HCT116 (cell line): ENCODE results near the gene SUGCT. TPM values are rescaled to one million over a fixed set of nuclear protein-coding genes. Genes with fewer than 3 reads are reported as not detected.

Experiments
- ATAC-seq: fragments of 200-7000 bp; cut with Tn5 transposase; 2 replicates; pipeline ENCODE4 v1.9.1; 2020; ENCODE audit warnings: mild to moderate bottlenecking, moderate library complexity
- BruUV-seq: library from RNA; stranded (reverse); fragments of 400-500 nt; replicated peaks from 2 replicates; lab custom pipeline; 2021; lab: Mats Ljungman, UMichigan
- CTCF ChIA-PET: fragments of 300-600 bp; sonication (Branson Sonifier 250); formaldehyde crosslinking; loops from one replicate; lab custom pipeline; 2021; ENCODE audit warnings: antibody characterized with exemption; lab: Charles Lee
- POLR2A ChIA-PET: fragments of 300-600, 350-600 bp; sonication (Branson Sonifier 250); formaldehyde crosslinking; loops from one replicate; lab custom pipeline; 2021; ENCODE audit warnings: antibody characterized with exemption; lab: Charles Lee
- RAD21 ChIA-PET, 2 experiments: fragments of 300-600 bp; sonication (Branson Sonifier 250); formaldehyde crosslinking; loops; one replicate each; lab custom pipeline; 2023; ENCODE audit warnings: low total read pairs in 2 of 2; ENCODE audit not compliant: uncharacterized antibody in 2 of 2, unreplicated experiment in 2 of 2, low non-redundant PET in 1 of 2; lab: Charles Lee
- DNase-seq: peaks from one replicate; pipeline ENCODE4 v3.0.0-alpha.2; 2010; ENCODE audit warnings: low read depth, low spot score
- H2AFZ ChIP-seq: fragments of 200-600 bp; shearing (Covaris generic), sonication (generic); 2 replicates; pipeline ENCODE4 v1.6.1; 2017; ENCODE audit warnings: low read depth, mixed run types, mixed read lengths, antibody characterized with exemption, low read length; ENCODE audit not compliant: poor library complexity, severe bottlenecking
- H3K27ac ChIP-seq: 2 replicates; pipeline ENCODE4 v1.5.1; 2012; ENCODE audit warnings: low read depth, low read length
- H3K27me3 ChIP-seq: fragments of 200-600 bp; sonication (generic); 2 replicates; pipeline ENCODE4 v1.6.1; 2016; ENCODE audit warnings: mixed run types, low read length, mixed read lengths; ENCODE audit not compliant: insufficient read depth
- H3K36me3 ChIP-seq, 2 experiments: fragments of 200-500 bp in 1 of 2; fragments of 200-600 bp in 1 of 2; sonication (Bioruptor generic) in 1 of 2; sonication (generic) in 1 of 2; 2 replicates each; pipeline versions ENCODE4 v1.5.1 to v1.6.1; 2014 to 2016; ENCODE audit warnings: low read length in 2 of 2, inconsistent platforms in 1 of 2, mixed read lengths in 1 of 2, mixed run types in 1 of 2; ENCODE audit not compliant: insufficient read depth in 2 of 2, control insufficient read depth in 1 of 2
- H3K4me1 ChIP-seq, 2 experiments: fragments of 200-600 bp in 1 of 2; sonication (generic) in 1 of 2; 2 replicates each; pipeline versions ENCODE4 v1.5.1 to v1.6.1; 2012 to 2017; ENCODE audit warnings: low read length in 2 of 2, inconsistent platforms in 1 of 2, mild to moderate bottlenecking in 1 of 2, mixed read lengths in 1 of 2, mixed run types in 1 of 2, moderate library complexity in 1 of 2; ENCODE audit not compliant: insufficient read depth in 2 of 2, control insufficient read depth in 1 of 2
- H3K4me2 ChIP-seq: fragments of 200-600 bp; sonication (generic); 2 replicates; pipeline ENCODE4 v1.6.1; 2017; ENCODE audit warnings: mixed run types, low read length, mixed read lengths
- H3K4me3 ChIP-seq, 2 experiments: fragments of 200-600 bp in 1 of 2; sonication (generic) in 1 of 2; replicated peaks in 1 of 2; 2 replicates each; pipeline ENCODE4 v1.5.1; 2011 to 2016; ENCODE audit warnings: low read length in 2 of 2, control low read depth in 1 of 2, low read depth in 1 of 2, mild to moderate bottlenecking in 1 of 2, mixed read lengths in 1 of 2, mixed run types in 1 of 2
- H3K79me2 ChIP-seq: fragments of 200-600 bp; sonication (generic); 2 replicates; pipeline ENCODE4 v1.6.1; 2017; ENCODE audit warnings: mild to moderate bottlenecking, mixed run types, low read length, moderate library complexity, mixed read lengths; ENCODE audit not compliant: insufficient read depth
- H3K9ac ChIP-seq: fragments of 200-600 bp; sonication (generic); 2 replicates; pipeline ENCODE4 v1.6.1; 2016; ENCODE audit warnings: low read length, mixed read lengths
- H3K9me2 ChIP-seq: fragments of 200-600 bp; sonication (generic), shearing (Covaris generic); 2 replicates; pipeline ENCODE4 v1.6.1; 2017; ENCODE audit warnings: mixed run types, mild to moderate bottlenecking, moderate library complexity; ENCODE audit not compliant: insufficient read depth
- H3K9me3 ChIP-seq, 2 experiments: fragments of 200-500 bp in 1 of 2; fragments of 200-600 bp in 1 of 2; sonication (Bioruptor generic) in 1 of 2; sonication (generic) in 1 of 2; 2 replicates each; pipeline ENCODE4 v1.6.1; 2014 to 2017; ENCODE audit warnings: low read length in 2 of 2, mixed read lengths in 2 of 2, inconsistent platforms in 1 of 2, low read depth in 1 of 2, mild to moderate bottlenecking in 1 of 2, mixed run types in 1 of 2, moderate library complexity in 1 of 2; ENCODE audit not compliant: control insufficient read depth in 1 of 2, insufficient read depth in 1 of 2
- H4K20me1 ChIP-seq: fragments of 200-600 bp; sonication (generic), shearing (Covaris generic); 2 replicates; pipeline ENCODE4 v1.6.1; 2017; ENCODE audit warnings: mixed run types, mild to moderate bottlenecking, moderate library complexity; ENCODE audit not compliant: insufficient read depth
- CBX3 ChIP-seq: IDR thresholded peaks from 2 replicates; pipeline ENCODE4 v1.6.1; 2012; ENCODE audit warnings: low read depth
- CEBPB ChIP-seq: IDR thresholded peaks from 2 replicates; pipeline ENCODE4 v1.6.1; 2012; ENCODE audit warnings: low read depth
- EGR1 ChIP-seq: IDR thresholded peaks from 2 replicates; pipeline ENCODE4 v1.6.1; 2012; ENCODE audit warnings: low read depth
- ELF1 ChIP-seq: IDR thresholded peaks from 2 replicates; pipeline ENCODE4 v1.6.1; 2012; ENCODE audit warnings: low read depth, borderline replicate concordance
- FOSL1 ChIP-seq: IDR thresholded peaks from 2 replicates; pipeline ENCODE4 v1.6.1; 2012; ENCODE audit warnings: low read depth
- JUND ChIP-seq: IDR thresholded peaks from 2 replicates; pipeline ENCODE4 v1.6.1; 2012
- POLR2A ChIP-seq: IDR thresholded peaks from 2 replicates; pipeline ENCODE4 v1.7.0; 2011; ENCODE audit warnings: borderline replicate concordance; ENCODE audit not compliant: insufficient read depth, insufficient read length; ENCODE audit errors: extremely low read depth
- POLR2AphosphoS5 ChIP-seq: IDR thresholded peaks from 2 replicates; pipeline ENCODE4 v1.6.1; 2011; ENCODE audit warnings: mild to moderate bottlenecking, low read depth, low read length, moderate library complexity
- RAD21 ChIP-seq: IDR thresholded peaks from 2 replicates; pipeline ENCODE4 v1.6.1; 2012; ENCODE audit warnings: low read depth, mild to moderate bottlenecking
- SIN3A ChIP-seq: IDR thresholded peaks from 2 replicates; pipeline ENCODE4 v1.6.1; 2012; ENCODE audit warnings: low read depth
- SP1 ChIP-seq: IDR thresholded peaks from 2 replicates; pipeline ENCODE4 v1.6.1; 2012; ENCODE audit warnings: low read depth
- SRF ChIP-seq: IDR thresholded peaks from 2 replicates; pipeline ENCODE4 v1.6.1; 2012; ENCODE audit warnings: low read depth
- YY1 ChIP-seq: IDR thresholded peaks from 2 replicates; pipeline ENCODE4 v1.6.1; 2011; ENCODE audit warnings: low read length, low read depth, moderate library complexity, mild to moderate bottlenecking; ENCODE audit not compliant: insufficient replicate concordance; ENCODE audit errors: extremely low read depth
- intact Hi-C: fragments of 100-400 bp; cut with micrococcal nuclease; formaldehyde crosslinking; loops from 2 replicates; pipeline ENCODE4 v1.10.0; 2022
- total RNA-seq: library from RNA; stranded (reverse); gene quantifications from one replicate; pipeline ENCODE4 v1.2.1, GENCODE V29; 2021; ENCODE audit not compliant: unreplicated experiment
- TF ChIP-seq, protein P1 (sequence below): IDR thresholded peaks from 2 replicates; pipeline ENCODE4 v1.6.1; 2012
- TF ChIP-seq, protein P2 (sequence below), 3 experiments: fragments of 200-600 bp in 1 of 3; sonication (generic) in 1 of 3; IDR thresholded peaks in 2 of 3; conservative IDR thresholded peaks in 1 of 3; 2 replicates each; pipeline ENCODE4 v1.5.1; 2012 to 2017; ENCODE audit warnings: low read depth in 2 of 3, low read length in 2 of 3, antibody characterized with exemption in 1 of 3, borderline replicate concordance in 1 of 3, control low read depth in 1 of 3, mild to moderate bottlenecking in 1 of 3, mixed read lengths in 1 of 3, mixed run types in 1 of 3, moderate library complexity in 1 of 3; ENCODE audit not compliant: insufficient read depth in 1 of 3
- TF ChIP-seq, protein P3 (sequence below): IDR thresholded peaks from 2 replicates; pipeline ENCODE4 v1.6.1; 2011; ENCODE audit warnings: mild to moderate bottlenecking, low read length, moderate library complexity; ENCODE audit not compliant: insufficient replicate concordance; ENCODE audit errors: extremely low read depth

Gene SUGCT
- total RNA-seq, 1 experiment from 2014 or later, result 4.4 TPM

DNA sequence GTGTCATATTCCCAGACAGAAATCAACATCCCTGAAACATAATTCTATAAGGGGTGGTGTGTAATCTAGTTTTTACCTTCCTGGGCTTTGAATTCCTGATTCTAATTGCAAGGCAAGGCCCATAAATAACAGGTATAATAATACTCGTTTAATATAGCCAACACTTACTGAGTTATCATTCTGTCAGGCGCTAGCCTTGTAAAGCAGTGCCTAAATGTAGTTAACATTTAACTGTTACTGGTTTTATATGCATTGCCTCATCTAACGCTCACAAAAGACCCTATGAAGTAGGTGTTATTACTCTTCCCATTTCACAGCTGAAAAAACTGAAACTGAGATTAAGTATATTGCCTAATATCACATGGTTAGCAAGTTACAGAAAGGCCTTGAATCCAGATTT, 772.5 kb downstream of the SUGCT start:
- no TSS peak for BruUV-seq
- ChIA-PET CTCF (no interaction called here), POLR2A (no interaction called here), RAD21 (no interaction called here)
- Histone ChIP-seq H3K4me2 (no peak overlapping the region), H4K20me1 (no peaks in the 10 kb centered on the region), H3K4me3 (no peak overlapping the region), H3K36me3 (no peaks in the 10 kb centered on the region), H3K9ac (no peak overlapping the region), H3K79me2 (no peaks in the 10 kb centered on the region), H3K27me3 (no peaks in the 10 kb centered on the region), H3K4me1 (no peaks in the 10 kb centered on the region), H2AFZ (no peak overlapping the region), H3K9me3 (no peaks in the 10 kb centered on the region), H3K27ac (no peak overlapping the region), H3K9me2 (no peaks in the 10 kb centered on the region)
- no peak for TF ChIP-seq CBX3
- TF ChIP-seq, protein P1, sequence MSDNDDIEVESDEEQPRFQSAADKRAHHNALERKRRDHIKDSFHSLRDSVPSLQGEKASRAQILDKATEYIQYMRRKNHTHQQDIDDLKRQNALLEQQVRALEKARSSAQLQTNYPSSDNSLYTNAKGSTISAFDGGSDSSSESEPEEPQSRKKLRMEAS, result no peak
- DNase-seq (no peak), ATAC-seq (no peak)
- intact Hi-C loops, result no loop called here

DNA sequence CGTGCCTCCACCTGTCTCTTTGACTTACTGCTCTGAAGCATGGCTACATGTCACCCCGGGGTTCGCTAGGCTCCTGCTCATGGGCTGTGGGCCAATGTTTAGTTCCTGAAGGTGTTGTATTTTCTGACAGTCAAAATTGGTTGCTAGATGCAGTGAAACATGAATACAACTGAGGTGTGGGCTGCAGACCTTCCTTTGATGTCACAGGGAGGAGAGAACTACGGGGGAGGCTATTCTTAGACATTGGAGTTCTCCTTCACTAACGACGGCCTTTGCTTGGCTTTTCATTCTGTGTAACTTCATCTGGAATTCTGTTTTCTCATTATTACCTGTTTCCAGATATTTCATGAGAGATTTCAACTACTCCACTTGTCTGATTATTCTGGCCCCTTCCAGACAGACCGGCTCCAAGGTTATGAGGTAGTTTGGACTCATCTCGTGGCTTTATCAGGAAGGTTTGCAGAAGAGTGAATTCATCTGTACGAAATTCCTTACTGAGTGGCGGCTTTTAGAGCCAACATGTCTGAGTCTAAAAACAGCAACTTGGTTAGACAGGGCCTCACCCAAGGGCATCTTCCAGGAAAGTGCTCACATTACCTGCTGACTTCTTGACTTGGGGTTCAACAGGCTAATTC, 774.7 kb downstream of the SUGCT start:
- ChIA-PET RAD21 (no interaction called here), POLR2A (no interaction called here), CTCF (no interaction called here)
- ATAC-seq (no peak), DNase-seq (no peak)
- no peaks in the 10 kb centered on the region for H4K20me1 ChIP-seq
- no peak overlapping the region for H3K27ac ChIP-seq
- H3K79me2 ChIP-seq, result no peaks in the 10 kb centered on the region
- intact Hi-C loops, result no loop called here
- no peak overlapping the region for H3K9ac ChIP-seq
- no peak overlapping the region for H3K4me2 ChIP-seq
- TF ChIP-seq POLR2A (no peak), FOSL1 (no peak), POLR2AphosphoS5 (no peak), SIN3A (no peak), EGR1 (no peak), RAD21 (no peak), ELF1 (no peak), SP1 (no peak), CEBPB (no peak), JUND (no peak), YY1 (no peak), SRF (no peak)
- TF ChIP-seq, protein P2, sequence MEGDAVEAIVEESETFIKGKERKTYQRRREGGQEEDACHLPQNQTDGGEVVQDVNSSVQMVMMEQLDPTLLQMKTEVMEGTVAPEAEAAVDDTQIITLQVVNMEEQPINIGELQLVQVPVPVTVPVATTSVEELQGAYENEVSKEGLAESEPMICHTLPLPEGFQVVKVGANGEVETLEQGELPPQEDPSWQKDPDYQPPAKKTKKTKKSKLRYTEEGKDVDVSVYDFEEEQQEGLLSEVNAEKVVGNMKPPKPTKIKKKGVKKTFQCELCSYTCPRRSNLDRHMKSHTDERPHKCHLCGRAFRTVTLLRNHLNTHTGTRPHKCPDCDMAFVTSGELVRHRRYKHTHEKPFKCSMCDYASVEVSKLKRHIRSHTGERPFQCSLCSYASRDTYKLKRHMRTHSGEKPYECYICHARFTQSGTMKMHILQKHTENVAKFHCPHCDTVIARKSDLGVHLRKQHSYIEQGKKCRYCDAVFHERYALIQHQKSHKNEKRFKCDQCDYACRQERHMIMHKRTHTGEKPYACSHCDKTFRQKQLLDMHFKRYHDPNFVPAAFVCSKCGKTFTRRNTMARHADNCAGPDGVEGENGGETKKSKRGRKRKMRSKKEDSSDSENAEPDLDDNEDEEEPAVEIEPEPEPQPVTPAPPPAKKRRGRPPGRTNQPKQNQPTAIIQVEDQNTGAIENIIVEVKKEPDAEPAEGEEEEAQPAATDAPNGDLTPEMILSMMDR (IDR thresholded peaks at IDR 0.05 in 2 of 3, conservative IDR thresholded peaks at IDR 0.05 in 1 of 3; ENCODE audit: borderline replicate concordance in 1 of 3, insufficient read depth in 1 of 3, low read depth in 2 of 3, low read length in 2 of 3), result no peak
- TF ChIP-seq, protein P3, sequence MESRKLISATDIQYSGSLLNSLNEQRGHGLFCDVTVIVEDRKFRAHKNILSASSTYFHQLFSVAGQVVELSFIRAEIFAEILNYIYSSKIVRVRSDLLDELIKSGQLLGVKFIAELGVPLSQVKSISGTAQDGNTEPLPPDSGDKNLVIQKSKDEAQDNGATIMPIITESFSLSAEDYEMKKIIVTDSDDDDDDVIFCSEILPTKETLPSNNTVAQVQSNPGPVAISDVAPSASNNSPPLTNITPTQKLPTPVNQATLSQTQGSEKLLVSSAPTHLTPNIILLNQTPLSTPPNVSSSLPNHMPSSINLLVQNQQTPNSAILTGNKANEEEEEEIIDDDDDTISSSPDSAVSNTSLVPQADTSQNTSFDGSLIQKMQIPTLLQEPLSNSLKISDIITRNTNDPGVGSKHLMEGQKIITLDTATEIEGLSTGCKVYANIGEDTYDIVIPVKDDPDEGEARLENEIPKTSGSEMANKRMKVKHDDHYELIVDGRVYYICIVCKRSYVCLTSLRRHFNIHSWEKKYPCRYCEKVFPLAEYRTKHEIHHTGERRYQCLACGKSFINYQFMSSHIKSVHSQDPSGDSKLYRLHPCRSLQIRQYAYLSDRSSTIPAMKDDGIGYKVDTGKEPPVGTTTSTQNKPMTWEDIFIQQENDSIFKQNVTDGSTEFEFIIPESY, result no peak
- H3K9me3 ChIP-seq, result no peaks in the 10 kb centered on the region
- H3K27me3 ChIP-seq, result no peaks in the 10 kb centered on the region
- BruUV-seq, result no TSS peak
- no peaks in the 10 kb centered on the region for H3K9me2 ChIP-seq
- no peaks in the 10 kb centered on the region for H3K4me1 ChIP-seq
- no peaks in the 10 kb centered on the region for H3K36me3 ChIP-seq
- H2AFZ ChIP-seq, result no peak overlapping the region
- H3K4me3 ChIP-seq, result no peak overlapping the region
